HepG2 (cell line): Measurements from ENCODE around the gene PTAR1. TPM values are rescaled to one million over a fixed set of nuclear protein-coding genes. Genes with fewer than 3 reads are reported as not detected.

Experiments
- CREM ChIP-seq, 2 experiments: sonication (generic) in 1 of 2; formaldehyde crosslinking in 1 of 2; IDR thresholded peaks; 2 replicates each; pipeline versions ENCODE4 v1.4.0 to v1.6.1; 2016 to 2020; ENCODE audit warnings: antibody characterized with exemption in 1 of 2, mild to moderate bottlenecking in 1 of 2, missing genetic modification reagents in 1 of 2
- E2F2 ChIP-seq: sonication (generic); formaldehyde crosslinking; IDR thresholded peaks from 2 replicates; pipeline ENCODE4 v1.4.0; 2020; ENCODE audit warnings: missing genetic modification reagents, borderline replicate concordance
- GRHL1 ChIP-seq: sonication (generic); formaldehyde crosslinking; conservative IDR thresholded peaks from 2 replicates; pipeline ENCODE4 v1.8.0; 2022; ENCODE audit warnings: missing genetic modification reagents
- HNRNPL ChIP-seq: fragments of 200-400 bp; formaldehyde crosslinking; IDR thresholded peaks from 2 replicates; pipeline ENCODE4 v1.6.1; 2017; ENCODE audit warnings: mild to moderate bottlenecking, low read depth, low read length
- SNAPC4 ChIP-seq: sonication (generic); formaldehyde crosslinking; IDR thresholded peaks from 2 replicates; pipeline ENCODE4 v1.4.0; 2020; ENCODE audit warnings: mild to moderate bottlenecking, missing genetic modification reagents
- TOPORS ChIP-seq: sonication (generic); formaldehyde crosslinking; IDR thresholded peaks from 2 replicates; pipeline ENCODE4 v1.8.0; 2023; ENCODE audit warnings: mild to moderate bottlenecking, missing genetic modification reagents
- USF2 ChIP-seq, 2 experiments: sonication (generic) in 1 of 2; formaldehyde crosslinking in 1 of 2; IDR thresholded peaks; 2 replicates each; pipeline versions ENCODE4 v1.5.1 to v1.6.1; 2011 to 2020; ENCODE audit warnings: borderline replicate concordance in 1 of 2, low read depth in 1 of 2, low read length in 1 of 2, mild to moderate bottlenecking in 1 of 2, missing genetic modification reagents in 1 of 2, moderate library complexity in 1 of 2
- ZMYM3 ChIP-seq: sonication (generic); formaldehyde crosslinking; IDR thresholded peaks from 2 replicates; pipeline ENCODE4 v1.5.1; 2020; ENCODE audit warnings: mild to moderate bottlenecking, missing genetic modification reagents
- ZNF350 ChIP-seq: sonication (generic); formaldehyde crosslinking; IDR thresholded peaks from 2 replicates; pipeline ENCODE4 v1.4.0; 2020; ENCODE audit warnings: mild to moderate bottlenecking, low read depth, missing genetic modification reagents, borderline replicate concordance
- ZNF354B ChIP-seq: sonication (generic); formaldehyde crosslinking; IDR thresholded peaks from 2 replicates; pipeline ENCODE4 v1.8.0; 2022; ENCODE audit warnings: mild to moderate bottlenecking, missing genetic modification reagents
- ZNF512B ChIP-seq: sonication (generic); formaldehyde crosslinking; IDR thresholded peaks from 2 replicates; pipeline ENCODE4 v1.5.1; 2020; ENCODE audit warnings: missing genetic modification reagents, mild to moderate bottlenecking, borderline replicate concordance
- ZNF614 ChIP-seq: IDR thresholded peaks from 2 replicates; pipeline ENCODE4 v1.6.1; 2018; ENCODE audit warnings: missing biosample characterization, missing genetic modification reagents, inconsistent platforms, borderline replicate concordance
- ZSCAN25 ChIP-seq: sonication (generic); formaldehyde crosslinking; IDR thresholded peaks from 2 replicates; pipeline ENCODE4 v1.8.0; 2022; ENCODE audit warnings: mild to moderate bottlenecking, missing genetic modification reagents
- polyA plus RNA-seq, 8 experiments: library from polyadenylated mRNA; depleted of rRNA in 3 of 8; stranded (reverse) in 7 of 8; unstranded in 1 of 8; fragments of >200 nt; fragmentation: Illumina TruSeq in 4 of 8; extraction: Trizol in 4 of 8; gene quantifications; 2 replicates each; pipeline versions ENCODE4 v1.2.1 to v1.2.3, GENCODE V29; 2011 to 2016; ENCODE audit warnings: low read depth in 4 of 8, missing spikeins in 1 of 8, mixed read lengths in 1 of 8; ENCODE audit not compliant: insufficient read depth in 1 of 8
- total RNA-seq, 5 experiments: library from RNA; depleted of rRNA; stranded (reverse); fragments of >200 nt; fragmentation: Illumina TruSeq; extraction: Trizol; gene quantifications; 2 replicates each; pipeline ENCODE4 v1.2.3, GENCODE V29; 2016; ENCODE audit warnings: low read depth in 1 of 5

Gene PTAR1
- total and polyA plus RNA-seq, 2 of the 13 experiments (the other 11 are each of a cell fraction or from before 2014, with no cell fraction given): 26.5 to 42.1 TPM

GRCh38 chr9:69759421-69760277, at the start of gene PTAR1 (continued):
- TF ChIP-seq USF2 (IDR thresholded peaks at IDR 0.05; ENCODE audit: low read depth, low read length) (no peak), USF2 (CRISPR knock-in tag; IDR thresholded peaks at IDR 0.05; ENCODE audit: borderline replicate concordance) (no peak), ZNF354B (CRISPR knock-in tag) (no peak), HNRNPL (no peak), GRHL1 (CRISPR knock-in tag) (no peak), ZNF350 (CRISPR knock-in tag) (no peak), TOPORS (no peak), ZNF512B (CRISPR knock-in tag) (no peak), CREM (IDR thresholded peaks at IDR 0.05) (no peak), CREM (CRISPR knock-in tag; IDR thresholded peaks at IDR 0.05) (no peak), ZNF614 (CRISPR knock-in tag) (0 out of 2 replicates have a peak, but pooled peaks have one; percentile 28), ZSCAN25 (0 out of 2 replicates have a peak, but pooled peaks have one; percentile 28), E2F2 (CRISPR knock-in tag) (no peak), SNAPC4 (CRISPR knock-in tag) (no peak), ZMYM3 (CRISPR knock-in tag) (no peak)
